Heart left ventricle (tissue), 13 donors: Measurements from ENCODE around the gene BFSP1.

Experiments used
- CTCF ChIP-seq, 12 donors: fragments of 200-600 bp; sonication (generic) in 4 of 12; IDR thresholded peaks; one replicate each; pipeline versions ENCODE4 v1.5.0 to v1.8.0; 2018 to 2022; ENCODE audit warnings: antibody characterized with exemption in 12 of 12, mild to moderate bottlenecking in 5 of 12
- POLR2A ChIP-seq, 2 donors: fragments of 450-650 bp; IDR thresholded peaks; one replicate each; pipeline ENCODE4 v1.6.1; 2017; ENCODE audit warnings: antibody characterized with exemption in 2 of 2, mild to moderate bottlenecking in 2 of 2, moderate library complexity in 2 of 2
- donor health status: ischemic (EF 13 %, LVEDD 7.1; RV severe dilation, severe dysfunction).
- donor health status: DM: no; HTN: yes; CAD: no.
- donor health status: DM: no; HTN: no; CAD: no.
- donor health status: ischemic (EF 25% LVEDD 6.9; RV normal size, moderate dysfunction).
- donor health status: ischemic (EF 25% LVEDD 5.7; RV mildly dilated, moderate dysfunction).
- donor health status: ischemic (EF 35%, LVEDD 5.7; RV mildly dilated, moderate dysfunction).
- donor health status: nonischemic (EF 11% LVEDD 7.7; RV severe dilation, severe dysfunction).
- donor health status: DM: yes; HTN: yes; CAD: no.
- donor health status: PGD.
- donor health status: ischemic (EF 29% LVEDD 5.4; RV normal size, mild dysfunction).
- donor health status: nonischemic (EF 23%, LVEDD 6.1; RV moderate dilation, normal function).

- TF ChIP-seq CTCF (IDR thresholded peaks at IDR 0.05) (no peak), POLR2A (IDR thresholded peaks at IDR 0.05) (no peak)
Observed at GRCh38 chr20:17579369-17580039, 48.3 kb upstream of the BFSP1 start.
